Mammary epithelial cell (primary cell): Measurements from ENCODE around the gene PRPF39.

Source experiments
- EZH2 ChIP-seq: IDR thresholded peaks from 2 replicates; pipeline ENCODE4 v1.6.1; 2012; ENCODE audit warnings: low read length, inconsistent platforms, borderline replicate concordance
- TF ChIP-seq, protein P1 (sequence below), 2 donors: IDR thresholded peaks in 1 of 2; conservative IDR thresholded peaks in 1 of 2; 2 replicates each; pipeline ENCODE4 v1.5.1; 2011 to 2012; ENCODE audit warnings: inconsistent platforms in 2 of 2, low read length in 2 of 2, mild to moderate bottlenecking in 2 of 2, control low read depth in 1 of 2, low read depth in 1 of 2; ENCODE audit not compliant: insufficient read depth in 1 of 2; ENCODE audit errors: extremely low read depth in 1 of 2

DNA sequence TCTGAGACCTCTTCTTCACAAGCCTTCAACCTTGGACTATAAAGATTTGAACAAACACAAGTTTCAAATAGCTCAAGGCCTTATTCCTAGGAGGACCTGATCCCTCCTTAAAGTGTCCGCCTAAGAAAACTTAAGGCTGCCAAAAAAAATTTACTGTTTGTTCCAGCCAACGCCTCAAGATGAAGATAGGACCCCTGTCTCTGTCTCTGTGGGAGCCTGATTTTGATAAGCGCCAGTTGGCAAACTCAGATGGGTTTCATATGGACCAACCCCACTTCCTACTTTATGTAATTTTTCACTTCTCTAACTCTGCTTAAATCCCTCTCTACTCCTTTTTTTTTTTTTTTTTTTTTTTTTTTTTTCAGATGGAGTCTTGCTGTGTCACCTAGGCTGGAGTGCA lies 39.4 kb downstream of the PRPF39 start:
- TF ChIP-seq, protein P1, sequence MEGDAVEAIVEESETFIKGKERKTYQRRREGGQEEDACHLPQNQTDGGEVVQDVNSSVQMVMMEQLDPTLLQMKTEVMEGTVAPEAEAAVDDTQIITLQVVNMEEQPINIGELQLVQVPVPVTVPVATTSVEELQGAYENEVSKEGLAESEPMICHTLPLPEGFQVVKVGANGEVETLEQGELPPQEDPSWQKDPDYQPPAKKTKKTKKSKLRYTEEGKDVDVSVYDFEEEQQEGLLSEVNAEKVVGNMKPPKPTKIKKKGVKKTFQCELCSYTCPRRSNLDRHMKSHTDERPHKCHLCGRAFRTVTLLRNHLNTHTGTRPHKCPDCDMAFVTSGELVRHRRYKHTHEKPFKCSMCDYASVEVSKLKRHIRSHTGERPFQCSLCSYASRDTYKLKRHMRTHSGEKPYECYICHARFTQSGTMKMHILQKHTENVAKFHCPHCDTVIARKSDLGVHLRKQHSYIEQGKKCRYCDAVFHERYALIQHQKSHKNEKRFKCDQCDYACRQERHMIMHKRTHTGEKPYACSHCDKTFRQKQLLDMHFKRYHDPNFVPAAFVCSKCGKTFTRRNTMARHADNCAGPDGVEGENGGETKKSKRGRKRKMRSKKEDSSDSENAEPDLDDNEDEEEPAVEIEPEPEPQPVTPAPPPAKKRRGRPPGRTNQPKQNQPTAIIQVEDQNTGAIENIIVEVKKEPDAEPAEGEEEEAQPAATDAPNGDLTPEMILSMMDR (conservative IDR thresholded peaks at IDR 0.05 in 1 of 2, IDR thresholded peaks at IDR 0.05 in 1 of 2; ENCODE audit: extremely low read depth in 1 of 2, insufficient read depth in 1 of 2, low read depth in 1 of 2, low read length in 2 of 2), result no peak
- no peak for TF ChIP-seq EZH2
